DND-41 (cell line): Measurements from ENCODE around the gene INSC.

Source experiments
- ATAC-seq: fragments of 200-7000 bp; cut with Tn5 transposase; 3 replicates; pipeline ENCODE4 v1.9.1; 2021; ENCODE audit warnings: low read depth; ENCODE audit not compliant: insufficient read depth
- DNase-seq: peaks from one replicate; pipeline ENCODE4 v3.0.0-alpha.2; 2020
- H2AFZ ChIP-seq: 2 replicates; pipeline ENCODE4 v1.6.0; 2012; ENCODE audit warnings: low read depth, low read length
- H3K27ac ChIP-seq: 2 replicates; pipeline ENCODE4 v1.5.1; 2012; ENCODE audit warnings: low read length, inconsistent platforms
- H3K27me3 ChIP-seq: fragments of 200-600 bp; sonication (generic); 2 replicates; pipeline ENCODE4 v1.6.0; 2012; ENCODE audit warnings: low read length, mild to moderate bottlenecking, inconsistent platforms; ENCODE audit not compliant: insufficient read depth, poor library complexity
- H3K36me3 ChIP-seq: 2 replicates; pipeline ENCODE4 v1.5.1; 2012; ENCODE audit warnings: low read length, inconsistent platforms; ENCODE audit not compliant: insufficient read depth
- H3K4me1 ChIP-seq: 2 replicates; pipeline ENCODE4 v1.5.1; 2012; ENCODE audit warnings: mild to moderate bottlenecking, low read length; ENCODE audit not compliant: insufficient read depth
- H3K4me2 ChIP-seq: 2 replicates; pipeline ENCODE4 v1.6.0; 2012; ENCODE audit warnings: mild to moderate bottlenecking, moderate library complexity, low read length, inconsistent platforms; ENCODE audit not compliant: insufficient read depth
- H3K4me3 ChIP-seq, 2 experiments: fragments of 200-600 bp in 1 of 2; shearing (Covaris generic) in 1 of 2; 2 replicates each; pipeline ENCODE4 v1.5.1; 2012 to 2016; ENCODE audit warnings: inconsistent platforms in 2 of 2, low read length in 2 of 2, mild to moderate bottlenecking in 2 of 2, low read depth in 1 of 2, moderate library complexity in 1 of 2
- H3K79me2 ChIP-seq: 2 replicates; pipeline ENCODE4 v1.6.0; 2012; ENCODE audit warnings: low read length, inconsistent platforms; ENCODE audit not compliant: insufficient read depth
- H3K9ac ChIP-seq: 2 replicates; pipeline ENCODE4 v1.6.0; 2012; ENCODE audit warnings: low read depth, mild to moderate bottlenecking, inconsistent platforms, low read length, moderate library complexity
- H3K9me3 ChIP-seq: 2 replicates; pipeline ENCODE4 v1.5.1; 2012; ENCODE audit warnings: low read length, moderate library complexity, mild to moderate bottlenecking, inconsistent platforms; ENCODE audit not compliant: insufficient read depth, severe bottlenecking
- H4K20me1 ChIP-seq: 2 replicates; pipeline ENCODE4 v1.6.0; 2012; ENCODE audit warnings: low read length; ENCODE audit not compliant: insufficient read depth
- CTCF ChIP-seq: IDR thresholded peaks from 2 replicates; pipeline ENCODE4 v1.5.1; 2012; ENCODE audit warnings: borderline replicate concordance, low read length, moderate library complexity, mild to moderate bottlenecking; ENCODE audit not compliant: poor library complexity, severe bottlenecking; ENCODE audit errors: extremely low read depth
- EZH2 ChIP-seq: IDR thresholded peaks from 3 replicates; pipeline ENCODE4 v1.6.1; 2012; ENCODE audit warnings: borderline replicate concordance, low read depth, mild to moderate bottlenecking, moderate library complexity, low read length, inconsistent platforms; ENCODE audit not compliant: severe bottlenecking

The INSC gene

GRCh38 chr11:15127341-15127740 lies 12.6 kb downstream of the INSC start:
- Histone ChIP-seq H3K36me3 (no peaks in the 10 kb centered on the region), H2AFZ (no peak overlapping the region), H3K27me3 (peaks cover 44% of the 10 kb centered on the region), H3K4me1 (no peaks in the 10 kb centered on the region), H3K27ac (no peak overlapping the region), H4K20me1 (no peaks in the 10 kb centered on the region), H3K9me3 (no peaks in the 10 kb centered on the region), H3K79me2 (no peaks in the 10 kb centered on the region), H3K4me3 (no peak overlapping the region), H3K9ac (no peak overlapping the region), H3K4me2 (no peak overlapping the region)
- TF ChIP-seq CTCF (no peak), EZH2 (no peak)
- DNase-seq = no peak
- ATAC-seq = no peak

GRCh38 chr11:15128621-15129020 lies 13.9 kb downstream of the INSC start:
- no peak for ATAC-seq
- Histone ChIP-seq H3K27ac (no peak overlapping the region), H3K4me3 (no peak overlapping the region), H3K4me1 (no peaks in the 10 kb centered on the region), H2AFZ (no peak overlapping the region), H4K20me1 (no peaks in the 10 kb centered on the region), H3K9me3 (no peaks in the 10 kb centered on the region), H3K9ac (no peak overlapping the region), H3K79me2 (no peaks in the 10 kb centered on the region), H3K4me2 (no peak overlapping the region), H3K36me3 (no peaks in the 10 kb centered on the region), H3K27me3 (peaks cover 41% of the 10 kb centered on the region)
- DNase-seq = no peak
- TF ChIP-seq EZH2 (no peak), CTCF (no peak)

- ATAC-seq = no peak
- Histone ChIP-seq H3K4me2 (no peak overlapping the region), H3K79me2 (no peaks in the 10 kb centered on the region), H3K27ac (no peak overlapping the region), H3K27me3 (peaks cover 22% of the 10 kb centered on the region), H2AFZ (no peak overlapping the region), H3K4me3 (no peak overlapping the region), H3K36me3 (no peaks in the 10 kb centered on the region), H3K4me1 (no peaks in the 10 kb centered on the region), H3K9ac (no peak overlapping the region), H3K9me3 (no peaks in the 10 kb centered on the region), H4K20me1 (no peaks in the 10 kb centered on the region)
- TF ChIP-seq CTCF = no peak
- no peak for TF ChIP-seq EZH2
- no peak for DNase-seq
Observed at GRCh38 chr11:15136166-15136565, 21.4 kb downstream of the INSC start.

- H3K36me3 ChIP-seq = no peaks in the 10 kb centered on the region
- no peak overlapping the region for H2AFZ ChIP-seq
- peaks cover 13% of the 10 kb centered on the region for H3K27me3 ChIP-seq
- no peak overlapping the region for H3K9ac ChIP-seq
- TF ChIP-seq CTCF (no peak), EZH2 (no peak)
- no peak for ATAC-seq
- DNase-seq = no peak
- no peaks in the 10 kb centered on the region for H3K79me2 ChIP-seq
- no peak overlapping the region for H3K4me2 ChIP-seq
- H3K27ac ChIP-seq = no peak overlapping the region
- no peaks in the 10 kb centered on the region for H3K9me3 ChIP-seq
- H4K20me1 ChIP-seq = no peaks in the 10 kb centered on the region
- no peak overlapping the region for H3K4me3 ChIP-seq
- no peaks in the 10 kb centered on the region for H3K4me1 ChIP-seq
Observed at GRCh38 chr11:15139096-15139770, 24.5 kb downstream of the INSC start.
